Measurements from ENCODE around the gene DHRS1.

The DHRS1 gene

GRCh38 chr14:24266344-24267244, 33.0 kb downstream of the DHRS1 start:
- Histone ChIP-seq H2AFZ (ENCODE audit: low read depth, low read length) (no peak overlapping the region), H3K79me2 (ENCODE audit: insufficient read depth, low read length) (0 out of 2 replicates have a peak, but pooled peaks cover under 1% of the 10 kb centered on the region), H3K4me1 (ENCODE audit: insufficient read depth, low read length) (peaks cover 14% of the 10 kb centered on the region), H3K4me3 (ENCODE audit: low read depth in 1 of 2, low read length in 2 of 2) (no peak overlapping the region), H3K9ac (ENCODE audit: low read depth, low read length) (no peak overlapping the region), H3K36me3 (ENCODE audit: insufficient read depth, low read length) (peaks cover 14% of the 10 kb centered on the region; the same call in 1 of the 2 replicates), H3K9me3 (ENCODE audit: insufficient read depth, low read length, severe bottlenecking) (no peaks in the 10 kb centered on the region), H3K27me3 (ENCODE audit: insufficient read depth, low read length, poor library complexity) (no peaks in the 10 kb centered on the region), H3K4me2 (ENCODE audit: insufficient read depth, low read length) (no peak overlapping the region), H4K20me1 (ENCODE audit: insufficient read depth, low read length) (no peaks in the 10 kb centered on the region), H3K27ac (ENCODE audit: low read length) (no peak overlapping the region)
- DNase-seq (no peak), ATAC-seq (ENCODE audit: insufficient read depth, low read depth) (no peak)
- TF ChIP-seq EZH2 (IDR thresholded peaks at IDR 0.05; ENCODE audit: borderline replicate concordance, low read depth, low read length, severe bottlenecking), result no peak
- TF ChIP-seq CTCF (IDR thresholded peaks at IDR 0.05; ENCODE audit: borderline replicate concordance, extremely low read depth, low read length, poor library complexity, severe bottlenecking), result no peak

- Histone ChIP-seq H4K20me1 (ENCODE audit: insufficient read depth, low read length) (no peaks in the 10 kb centered on the region), H3K4me2 (ENCODE audit: insufficient read depth, low read length) (no peak overlapping the region), H2AFZ (ENCODE audit: low read depth, low read length) (no peak overlapping the region), H3K4me1 (ENCODE audit: insufficient read depth, low read length) (no peaks in the 10 kb centered on the region), H3K27ac (ENCODE audit: low read length) (no peak overlapping the region), H3K9me3 (ENCODE audit: insufficient read depth, low read length, severe bottlenecking) (no peaks in the 10 kb centered on the region), H3K9ac (ENCODE audit: low read depth, low read length) (no peak overlapping the region), H3K36me3 (ENCODE audit: insufficient read depth, low read length) (peaks cover 14% of the 10 kb centered on the region; the same call in 1 of the 2 replicates), H3K4me3 (ENCODE audit: low read depth in 1 of 2, low read length in 2 of 2) (no peak overlapping the region), H3K79me2 (ENCODE audit: insufficient read depth, low read length) (no peaks in the 10 kb centered on the region), H3K27me3 (ENCODE audit: insufficient read depth, low read length, poor library complexity) (no peaks in the 10 kb centered on the region)
- TF ChIP-seq EZH2 (IDR thresholded peaks at IDR 0.05; ENCODE audit: borderline replicate concordance, low read depth, low read length, severe bottlenecking) (no peak), CTCF (IDR thresholded peaks at IDR 0.05; ENCODE audit: borderline replicate concordance, extremely low read depth, low read length, poor library complexity, severe bottlenecking) (no peak)
- no peak for DNase-seq
- ATAC-seq (ENCODE audit: insufficient read depth, low read depth), result no peak; the same call in 2 of the 3 replicates
Measured at GRCh38 chr14:24264298-24264697, 35.3 kb downstream of the DHRS1 start.

GRCh38 chr14:24263848-24264247, 35.7 kb downstream of the DHRS1 start:
- H3K27me3 ChIP-seq (ENCODE audit: insufficient read depth, low read length, poor library complexity), result no peaks in the 10 kb centered on the region
- TF ChIP-seq EZH2 (IDR thresholded peaks at IDR 0.05; ENCODE audit: borderline replicate concordance, low read depth, low read length, severe bottlenecking) (no peak), CTCF (IDR thresholded peaks at IDR 0.05; ENCODE audit: borderline replicate concordance, extremely low read depth, low read length, poor library complexity, severe bottlenecking) (no peak)
- H3K27ac ChIP-seq (ENCODE audit: low read length), result no peak overlapping the region
- H3K9ac ChIP-seq (ENCODE audit: low read depth, low read length), result no peak overlapping the region
- no peak overlapping the region for H2AFZ ChIP-seq (ENCODE audit: low read depth, low read length)
- no peak overlapping the region for H3K4me3 ChIP-seq (ENCODE audit: low read depth in 1 of 2, low read length in 2 of 2)
- H3K9me3 ChIP-seq (ENCODE audit: insufficient read depth, low read length, severe bottlenecking), result no peaks in the 10 kb centered on the region
- DNase-seq (no peak), ATAC-seq (ENCODE audit: insufficient read depth, low read depth) (no peak)
- H4K20me1 ChIP-seq (ENCODE audit: insufficient read depth, low read length), result no peaks in the 10 kb centered on the region
- H3K36me3 ChIP-seq (ENCODE audit: insufficient read depth, low read length), result peaks cover 14% of the 10 kb centered on the region; the same call in 1 of the 2 replicates
- no peaks in the 10 kb centered on the region for H3K79me2 ChIP-seq (ENCODE audit: insufficient read depth, low read length)
- no peak overlapping the region for H3K4me2 ChIP-seq (ENCODE audit: insufficient read depth, low read length)
- no peaks in the 10 kb centered on the region for H3K4me1 ChIP-seq (ENCODE audit: insufficient read depth, low read length)
